ENCODE results near the gene NUP210L.

DNA sequence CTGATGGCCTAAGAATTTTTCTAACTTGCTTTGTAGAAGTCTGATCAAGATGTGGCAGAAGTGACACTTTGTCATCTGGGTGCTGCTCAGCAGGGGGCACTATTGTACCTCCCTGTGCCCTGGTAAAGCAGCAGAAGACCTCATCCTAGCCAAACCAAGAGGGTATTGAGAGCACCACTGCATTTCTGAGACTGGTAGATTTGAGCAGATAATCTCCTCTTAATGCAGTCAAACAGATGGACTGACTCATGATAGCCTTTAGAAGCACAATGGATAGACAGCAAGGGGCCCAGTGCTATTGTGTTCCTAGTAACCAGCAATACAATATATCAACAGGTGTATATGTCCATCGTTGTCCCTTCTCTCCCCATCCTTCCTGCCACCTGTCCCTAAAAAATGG, 31.3 kb upstream of the NUP210L start:
- TF ChIP-seq, protein P1, sequence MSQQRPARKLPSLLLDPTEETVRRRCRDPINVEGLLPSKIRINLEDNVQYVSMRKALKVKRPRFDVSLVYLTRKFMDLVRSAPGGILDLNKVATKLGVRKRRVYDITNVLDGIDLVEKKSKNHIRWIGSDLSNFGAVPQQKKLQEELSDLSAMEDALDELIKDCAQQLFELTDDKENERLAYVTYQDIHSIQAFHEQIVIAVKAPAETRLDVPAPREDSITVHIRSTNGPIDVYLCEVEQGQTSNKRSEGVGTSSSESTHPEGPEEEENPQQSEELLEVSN (IDR thresholded peaks at IDR 0.05; ENCODE audit: borderline replicate concordance in 1 of 2, extremely low read depth in 1 of 2, insufficient read depth in 1 of 2, insufficient read length in 1 of 2, low read depth in 1 of 2, low read length in 1 of 2, poor library complexity in 1 of 2, severe bottlenecking in 1 of 2): no peak
- TF ChIP-seq, protein P2, sequence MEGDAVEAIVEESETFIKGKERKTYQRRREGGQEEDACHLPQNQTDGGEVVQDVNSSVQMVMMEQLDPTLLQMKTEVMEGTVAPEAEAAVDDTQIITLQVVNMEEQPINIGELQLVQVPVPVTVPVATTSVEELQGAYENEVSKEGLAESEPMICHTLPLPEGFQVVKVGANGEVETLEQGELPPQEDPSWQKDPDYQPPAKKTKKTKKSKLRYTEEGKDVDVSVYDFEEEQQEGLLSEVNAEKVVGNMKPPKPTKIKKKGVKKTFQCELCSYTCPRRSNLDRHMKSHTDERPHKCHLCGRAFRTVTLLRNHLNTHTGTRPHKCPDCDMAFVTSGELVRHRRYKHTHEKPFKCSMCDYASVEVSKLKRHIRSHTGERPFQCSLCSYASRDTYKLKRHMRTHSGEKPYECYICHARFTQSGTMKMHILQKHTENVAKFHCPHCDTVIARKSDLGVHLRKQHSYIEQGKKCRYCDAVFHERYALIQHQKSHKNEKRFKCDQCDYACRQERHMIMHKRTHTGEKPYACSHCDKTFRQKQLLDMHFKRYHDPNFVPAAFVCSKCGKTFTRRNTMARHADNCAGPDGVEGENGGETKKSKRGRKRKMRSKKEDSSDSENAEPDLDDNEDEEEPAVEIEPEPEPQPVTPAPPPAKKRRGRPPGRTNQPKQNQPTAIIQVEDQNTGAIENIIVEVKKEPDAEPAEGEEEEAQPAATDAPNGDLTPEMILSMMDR (IDR thresholded peaks at IDR 0.05 in 2 of 3, conservative IDR thresholded peaks at IDR 0.05 in 1 of 3; ENCODE audit: insufficient read depth in 2 of 3, low read depth in 1 of 3, low read length in 3 of 3): peak; percentile 80 to 88 (median 80)

All from K562 (cell line).